Measurements from ENCODE around the gene SURF4. TPM values are rescaled to one million over a fixed set of nuclear protein-coding genes. Genes with fewer than 3 reads are reported as not detected.

Gene SURF4
- total RNA-seq, 1 donor from 2014 or later, result 243 TPM

DNA sequence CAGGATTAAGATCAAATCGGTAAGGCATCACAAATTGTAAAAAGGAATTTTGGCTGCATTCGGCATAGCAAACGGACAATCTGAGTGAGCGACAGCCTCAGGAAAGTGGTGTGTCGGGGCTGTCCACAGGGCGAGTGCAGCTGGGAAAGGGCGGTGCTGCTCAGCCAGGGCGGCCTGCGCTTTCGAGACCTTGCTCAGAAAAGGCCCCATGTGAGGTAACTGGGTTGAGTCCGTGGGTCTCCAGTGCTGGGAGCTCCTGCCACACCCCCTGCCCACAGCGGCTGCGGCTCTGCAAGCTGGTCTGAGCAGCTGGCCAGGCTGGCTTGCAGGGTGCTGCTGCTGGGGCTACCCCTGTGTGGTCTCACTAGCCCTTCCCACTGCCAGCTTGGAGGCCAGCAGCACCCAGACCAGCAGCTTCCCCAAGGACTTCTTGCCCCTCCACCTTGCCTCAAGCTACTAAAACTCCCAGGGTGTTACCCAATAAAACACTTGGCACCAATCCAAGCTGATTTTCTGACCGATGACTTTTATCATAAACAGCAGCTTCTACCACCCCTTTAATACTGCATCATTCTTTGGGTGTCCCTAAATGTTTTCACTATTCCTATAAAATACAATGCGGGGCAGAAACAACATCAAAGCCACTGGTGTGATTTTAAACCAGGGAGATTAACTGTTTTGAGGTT lies 13.4 kb downstream of the SURF4 start:
- DNase-seq (ENCODE audit: low spot score), result no peak
- Mint-ChIP-seq H3K27ac (ENCODE audit: unreplicated experiment) (no peak overlapping the region), H3K36me3 (ENCODE audit: low read depth) (peaks cover 31% of the 10 kb centered on the region), H3K27me3 (ENCODE audit: low read depth) (no peaks in the 10 kb centered on the region), H3K9me3 (ENCODE audit: low read depth) (no peaks in the 10 kb centered on the region), H3K4me3 (ENCODE audit: unreplicated experiment) (no peak overlapping the region), H3K4me1 (ENCODE audit: low read depth) (peaks cover 6% of the 10 kb centered on the region)
- TF ChIP-seq, protein P1, sequence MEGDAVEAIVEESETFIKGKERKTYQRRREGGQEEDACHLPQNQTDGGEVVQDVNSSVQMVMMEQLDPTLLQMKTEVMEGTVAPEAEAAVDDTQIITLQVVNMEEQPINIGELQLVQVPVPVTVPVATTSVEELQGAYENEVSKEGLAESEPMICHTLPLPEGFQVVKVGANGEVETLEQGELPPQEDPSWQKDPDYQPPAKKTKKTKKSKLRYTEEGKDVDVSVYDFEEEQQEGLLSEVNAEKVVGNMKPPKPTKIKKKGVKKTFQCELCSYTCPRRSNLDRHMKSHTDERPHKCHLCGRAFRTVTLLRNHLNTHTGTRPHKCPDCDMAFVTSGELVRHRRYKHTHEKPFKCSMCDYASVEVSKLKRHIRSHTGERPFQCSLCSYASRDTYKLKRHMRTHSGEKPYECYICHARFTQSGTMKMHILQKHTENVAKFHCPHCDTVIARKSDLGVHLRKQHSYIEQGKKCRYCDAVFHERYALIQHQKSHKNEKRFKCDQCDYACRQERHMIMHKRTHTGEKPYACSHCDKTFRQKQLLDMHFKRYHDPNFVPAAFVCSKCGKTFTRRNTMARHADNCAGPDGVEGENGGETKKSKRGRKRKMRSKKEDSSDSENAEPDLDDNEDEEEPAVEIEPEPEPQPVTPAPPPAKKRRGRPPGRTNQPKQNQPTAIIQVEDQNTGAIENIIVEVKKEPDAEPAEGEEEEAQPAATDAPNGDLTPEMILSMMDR (IDR thresholded peaks at IDR 0.05), result no peak

- peaks cover 28% of the 10 kb centered on the region for H3K36me3 Mint-ChIP-seq (ENCODE audit: low read depth)
- DNase-seq (ENCODE audit: low spot score), result no peak
- TF ChIP-seq, protein P1 (IDR thresholded peaks at IDR 0.05), result no peak
- H3K9me3 Mint-ChIP-seq (ENCODE audit: low read depth), result no peaks in the 10 kb centered on the region
- H3K4me1 Mint-ChIP-seq (ENCODE audit: low read depth), result peaks cover 12% of the 10 kb centered on the region
- H3K4me3 Mint-ChIP-seq (ENCODE audit: unreplicated experiment), result no peak overlapping the region
- H3K27me3 Mint-ChIP-seq (ENCODE audit: low read depth), result no peaks in the 10 kb centered on the region
- no peak overlapping the region for H3K27ac Mint-ChIP-seq (ENCODE audit: unreplicated experiment)
Measured at GRCh38 chr9:133361507-133362092, 14.3 kb downstream of the SURF4 start.

DNA sequence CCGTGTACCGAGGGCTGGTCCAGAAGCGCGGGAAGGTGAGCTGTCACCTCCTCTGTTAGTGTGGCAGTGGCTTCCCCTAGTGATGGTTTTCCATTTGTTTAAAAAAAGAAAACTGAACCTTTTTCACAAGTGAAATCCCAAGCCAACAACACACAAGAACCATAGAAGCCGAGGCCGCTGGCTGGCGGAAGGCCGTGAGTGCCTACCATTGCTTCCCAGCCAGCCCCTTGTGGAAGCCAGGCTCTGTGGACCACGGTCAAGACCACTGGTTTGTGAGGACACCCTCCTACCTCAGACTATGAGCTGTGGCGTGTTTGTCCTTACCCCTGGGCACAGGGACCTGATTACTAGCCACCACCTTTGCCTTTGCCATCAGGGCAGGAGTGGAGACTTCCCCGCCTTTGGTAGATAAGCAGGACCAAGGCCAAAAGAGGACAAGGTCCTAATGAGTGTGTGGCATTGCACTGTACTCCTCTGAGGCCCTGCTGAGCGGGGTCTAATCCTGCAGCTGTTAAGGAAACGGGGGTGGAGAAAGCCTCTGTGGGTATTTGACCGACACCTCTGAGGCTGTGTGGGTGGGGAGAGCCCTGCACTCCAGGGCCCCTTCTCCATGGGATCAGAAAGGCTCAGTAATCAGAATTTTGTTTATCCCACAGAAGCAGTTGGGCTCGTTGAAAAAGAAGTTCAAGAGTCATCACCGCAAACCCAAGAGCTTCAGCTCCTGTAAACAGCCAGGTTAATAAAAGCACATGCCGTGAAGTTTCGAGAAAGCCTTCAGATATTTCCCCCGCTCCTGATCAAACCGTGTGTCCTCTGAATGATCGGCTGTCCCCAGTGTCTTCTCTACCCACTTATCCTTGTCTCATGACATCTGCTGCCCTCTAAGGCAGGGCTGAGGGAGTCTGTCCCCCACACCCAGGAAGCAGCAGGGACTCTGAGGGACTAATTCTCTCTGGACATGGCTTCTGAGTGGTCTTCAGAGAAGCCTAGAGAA lies 15.2 kb downstream of the SURF4 start:
- Mint-ChIP-seq H3K9me3 (ENCODE audit: low read depth) (no peaks in the 10 kb centered on the region), H3K27ac (ENCODE audit: unreplicated experiment) (peak overlapping the region; percentile 83), H3K4me1 (ENCODE audit: low read depth) (peaks cover 12% of the 10 kb centered on the region), H3K36me3 (ENCODE audit: low read depth) (peaks cover 25% of the 10 kb centered on the region), H3K4me3 (ENCODE audit: unreplicated experiment) (no peak overlapping the region), H3K27me3 (ENCODE audit: low read depth) (no peaks in the 10 kb centered on the region)
- TF ChIP-seq, protein P1 (IDR thresholded peaks at IDR 0.05), result no peak
- no peak for DNase-seq (ENCODE audit: low spot score)

- TF ChIP-seq, protein P1 (IDR thresholded peaks at IDR 0.05), result peak; percentile 48
- Mint-ChIP-seq H3K4me3 (ENCODE audit: unreplicated experiment) (no peak overlapping the region), H3K4me1 (ENCODE audit: low read depth) (peaks cover 22% of the 10 kb centered on the region), H3K9me3 (ENCODE audit: low read depth) (no peaks in the 10 kb centered on the region), H3K27ac (ENCODE audit: unreplicated experiment) (no peak overlapping the region), H3K27me3 (ENCODE audit: low read depth) (no peaks in the 10 kb centered on the region), H3K36me3 (ENCODE audit: low read depth) (peaks cover 22% of the 10 kb centered on the region)
- no peak for DNase-seq (ENCODE audit: low spot score)
Measured at GRCh38 chr9:133359399-133360175, 16.3 kb downstream of the SURF4 start.
